Endothelial cell of umbilical vein (primary cell): ENCODE measurements around the gene CNTNAP2. TPM values are rescaled to one million over a fixed set of nuclear protein-coding genes. Genes with fewer than 3 reads are reported as not detected.

Experiments
- BruUV-seq: library from RNA; stranded (reverse); fragments of 400-500 nt; replicated peaks from 2 replicates; lab custom pipeline; 2021; lab: Mats Ljungman, UMichigan
- CTCF ChIA-PET: fragments of 300-600, 350-600 bp; sonication (Branson Sonifier 250); formaldehyde crosslinking; loops from one replicate; lab custom pipeline; 2021; ENCODE audit warnings: antibody characterized with exemption, inconsistent platforms; lab: Charles Lee
- POLR2A ChIA-PET: fragments of 300-600, 350-600 bp; sonication (Branson Sonifier 250); formaldehyde crosslinking; loops from one replicate; lab custom pipeline; 2021; ENCODE audit warnings: antibody characterized with exemption, inconsistent platforms; lab: Charles Lee
- DNase-seq: peaks from one replicate; pipeline ENCODE4 v3.0.0-alpha.2; 2011; ENCODE audit warnings: low read depth, low spot score
- FAIRE-seq: peaks from 2 replicates; lab custom pipeline; 2011; peaks lifted over from hg19 to GRCh38; lab: Jason Lieb, UNC
- H2AFZ ChIP-seq: 2 replicates; pipeline ENCODE4 v1.6.0; 2012; ENCODE audit warnings: low read depth, low read length, control low read depth, inconsistent platforms
- H3K27ac ChIP-seq: 2 replicates; pipeline ENCODE4 v1.5.1; 2011; ENCODE audit warnings: low read depth, mild to moderate bottlenecking, control low read depth, low read length, moderate library complexity; ENCODE audit not compliant: insufficient read depth
- H3K27me3 ChIP-seq, 2 experiments: 2 replicates each; pipeline versions ENCODE4 v1.6.0 to v1.6.1; 2011; ENCODE audit warnings: low read length in 2 of 2, mixed read lengths in 1 of 2; ENCODE audit not compliant: control insufficient read depth in 2 of 2, insufficient read depth in 2 of 2
- H3K36me3 ChIP-seq, 2 experiments: 2 replicates in 1 of 2; 3 replicates in 1 of 2; pipeline ENCODE4 v1.5.1; 2011; ENCODE audit warnings: low read length in 2 of 2, mild to moderate bottlenecking in 1 of 2, moderate library complexity in 1 of 2; ENCODE audit not compliant: control insufficient read depth in 2 of 2, insufficient read depth in 2 of 2; ENCODE audit errors: extremely low read depth in 1 of 2
- H3K4me1 ChIP-seq: 3 replicates; pipeline ENCODE4 v1.5.1; 2011; ENCODE audit warnings: mild to moderate bottlenecking, low read length; ENCODE audit not compliant: control insufficient read depth, insufficient read depth; ENCODE audit errors: extremely low read depth
- H3K4me2 ChIP-seq: 2 replicates; pipeline ENCODE4 v1.6.1; 2011; ENCODE audit warnings: low read length, control low read depth, mixed read lengths; ENCODE audit not compliant: insufficient read depth
- H3K4me3 ChIP-seq, 3 experiments: fragments of 200-600 bp in 1 of 3; sonication (generic), shearing (Covaris generic) in 1 of 3; replicated peaks in 1 of 3; 2 replicates each; pipeline ENCODE4 v1.5.1; 2011 to 2016; ENCODE audit warnings: control low read depth in 3 of 3, low read length in 3 of 3, mild to moderate bottlenecking in 2 of 3, inconsistent platforms in 1 of 3, low read depth in 1 of 3, moderate library complexity in 1 of 3; ENCODE audit not compliant: insufficient read depth in 1 of 3
- H3K79me2 ChIP-seq: 2 replicates; pipeline ENCODE4 v1.6.0; 2012; ENCODE audit warnings: low read length, inconsistent platforms; ENCODE audit not compliant: control insufficient read depth, insufficient read depth
- H3K9ac ChIP-seq: replicated peaks from 2 replicates; pipeline ENCODE3; 2011; ENCODE audit warnings: low read length, control low read depth; ENCODE audit not compliant: insufficient read depth; ENCODE audit errors: extremely low read depth
- H3K9me1 ChIP-seq: replicated peaks from 3 replicates; pipeline ENCODE4 v1.6.0; 2011; ENCODE audit warnings: mild to moderate bottlenecking, low read length; ENCODE audit not compliant: control insufficient read depth, insufficient read depth; ENCODE audit errors: extremely low read depth
- H3K9me3 ChIP-seq: replicated peaks from 2 replicates; pipeline ENCODE4 v1.5.1; 2012; ENCODE audit warnings: low read length, inconsistent platforms; ENCODE audit not compliant: control insufficient read depth, insufficient read depth
- H4K20me1 ChIP-seq: replicated peaks from 2 replicates; pipeline ENCODE3; 2011; ENCODE audit warnings: mild to moderate bottlenecking, low read length; ENCODE audit not compliant: control insufficient read depth, insufficient read depth; ENCODE audit errors: extremely low read depth
- EZH2 ChIP-seq: IDR thresholded peaks from 2 replicates; pipeline ENCODE4 v1.6.1; 2012; ENCODE audit warnings: borderline replicate concordance, low read depth, mild to moderate bottlenecking, moderate library complexity, low read length, inconsistent platforms; ENCODE audit not compliant: severe bottlenecking
- FOS ChIP-seq: IDR thresholded peaks from 2 replicates; pipeline ENCODE4 v1.6.1; 2011; ENCODE audit warnings: mild to moderate bottlenecking, low read length, moderate library complexity, borderline replicate concordance; ENCODE audit not compliant: insufficient read depth
- GATA2 ChIP-seq: IDR thresholded peaks from 2 replicates; pipeline ENCODE4 v1.7.0; 2011; ENCODE audit warnings: low read depth, mild to moderate bottlenecking, moderate library complexity, mixed read lengths, low read length; ENCODE audit not compliant: insufficient read length, insufficient read depth
- JUN ChIP-seq: IDR thresholded peaks from 2 replicates; pipeline ENCODE4 v1.6.1; 2011; ENCODE audit warnings: borderline replicate concordance, low read depth; ENCODE audit not compliant: insufficient read length, insufficient read depth
- MYC ChIP-seq: IDR thresholded peaks from one replicate; pipeline ENCODE4 v1.6.1; 2011; ENCODE audit warnings: mild to moderate bottlenecking, low read depth, low read length
- POLR2A ChIP-seq: IDR thresholded peaks from 2 replicates; pipeline ENCODE4 v1.6.1; 2012; ENCODE audit warnings: low read depth, mild to moderate bottlenecking, control low read depth, low read length
- POLR2AphosphoS5 ChIP-seq: IDR thresholded peaks from 2 replicates; pipeline ENCODE4 v1.6.1; 2012; ENCODE audit warnings: low read depth, mild to moderate bottlenecking, control low read depth, low read length, moderate library complexity; ENCODE audit not compliant: insufficient read depth
- dilution Hi-C: fragments of 300-500 bp; cut with MboI; formaldehyde crosslinking; loops from one replicate; pipeline ENCODE4 v1.15.0; 2019; ENCODE audit warnings: low sequenced_read_pairs; ENCODE audit not compliant: extremely low pct_ligation_motif_present
- intact Hi-C: fragments of 100-400 bp; cut with micrococcal nuclease; formaldehyde crosslinking; loops from one replicate; pipeline ENCODE4 v1.10.0; 2022
- polyA plus RNA-seq, 4 experiments: library from polyadenylated mRNA; depleted of rRNA in 3 of 4; stranded (reverse) in 3 of 4; unstranded in 1 of 4; fragments of >200 nt; gene quantifications; 2 replicates each; pipeline versions ENCODE4 v1.2.1 to v1.2.3, GENCODE V29; 2011 to 2012; ENCODE audit warnings: missing spikeins in 1 of 4
- total RNA-seq: library from RNA; stranded (reverse); gene quantifications from 2 replicates; pipeline ENCODE4 v1.2.3, GENCODE V29; 2021
- TF ChIP-seq, protein P1 (sequence below), 2 donors: IDR thresholded peaks; 1 replicate in 1 of 2; 2 replicates in 1 of 2; pipeline ENCODE4 v1.5.1; 2011; ENCODE audit warnings: low read length in 2 of 2, mild to moderate bottlenecking in 2 of 2, moderate library complexity in 2 of 2, control low read depth in 1 of 2, inconsistent platforms in 1 of 2, low read depth in 1 of 2; ENCODE audit not compliant: insufficient read depth in 1 of 2; ENCODE audit errors: extremely low read depth in 1 of 2
- TF ChIP-seq, protein P2 (sequence below): IDR thresholded peaks from 2 replicates; pipeline ENCODE4 v1.6.1; 2011; ENCODE audit not compliant: insufficient read depth, insufficient read length

Gene CNTNAP2
- total and polyA plus RNA-seq, 2 donors (not counting 3 experiments of a cell fraction or from before 2014, with no cell fraction given) = not detected

DNA sequence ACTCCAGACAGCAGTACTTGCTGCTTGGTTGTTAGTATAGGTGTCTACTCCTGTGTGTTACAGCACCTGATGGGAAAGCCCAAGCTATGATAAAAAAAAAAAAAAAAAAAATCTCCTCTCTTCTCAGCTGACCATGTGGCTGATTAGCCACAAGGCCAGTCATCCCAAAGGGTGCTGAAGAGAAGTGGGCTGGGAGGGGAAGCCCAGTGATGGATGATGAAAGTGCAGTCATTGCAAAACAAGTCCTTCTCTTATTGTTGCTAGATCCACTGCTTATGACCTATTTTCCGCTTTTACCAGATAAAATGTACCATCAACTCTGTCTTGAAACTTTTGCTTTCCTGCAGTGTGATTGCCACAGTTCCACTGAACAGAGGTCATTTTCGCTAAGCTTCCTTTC is 1381.5 kb downstream of the CNTNAP2 start:
- Histone ChIP-seq H3K4me2 (no peak overlapping the region), H3K79me2 (no peaks in the 10 kb centered on the region), H4K20me1 (no peaks in the 10 kb centered on the region), H3K9ac (no peak overlapping the region), H3K4me3 (no peak overlapping the region), H3K9me1 (no peaks in the 10 kb centered on the region), H3K4me1 (no peaks in the 10 kb centered on the region), H3K27ac (no peak overlapping the region), H3K36me3 (no peaks in the 10 kb centered on the region), H3K27me3 (no peaks in the 10 kb centered on the region), H2AFZ (no peak overlapping the region), H3K9me3 (no peaks in the 10 kb centered on the region)
- no peak for DNase-seq
- ChIA-PET POLR2A (no interaction called here), CTCF (no interaction called here)
- dilution Hi-C loops = no loop called here
- TF ChIP-seq, protein P1, sequence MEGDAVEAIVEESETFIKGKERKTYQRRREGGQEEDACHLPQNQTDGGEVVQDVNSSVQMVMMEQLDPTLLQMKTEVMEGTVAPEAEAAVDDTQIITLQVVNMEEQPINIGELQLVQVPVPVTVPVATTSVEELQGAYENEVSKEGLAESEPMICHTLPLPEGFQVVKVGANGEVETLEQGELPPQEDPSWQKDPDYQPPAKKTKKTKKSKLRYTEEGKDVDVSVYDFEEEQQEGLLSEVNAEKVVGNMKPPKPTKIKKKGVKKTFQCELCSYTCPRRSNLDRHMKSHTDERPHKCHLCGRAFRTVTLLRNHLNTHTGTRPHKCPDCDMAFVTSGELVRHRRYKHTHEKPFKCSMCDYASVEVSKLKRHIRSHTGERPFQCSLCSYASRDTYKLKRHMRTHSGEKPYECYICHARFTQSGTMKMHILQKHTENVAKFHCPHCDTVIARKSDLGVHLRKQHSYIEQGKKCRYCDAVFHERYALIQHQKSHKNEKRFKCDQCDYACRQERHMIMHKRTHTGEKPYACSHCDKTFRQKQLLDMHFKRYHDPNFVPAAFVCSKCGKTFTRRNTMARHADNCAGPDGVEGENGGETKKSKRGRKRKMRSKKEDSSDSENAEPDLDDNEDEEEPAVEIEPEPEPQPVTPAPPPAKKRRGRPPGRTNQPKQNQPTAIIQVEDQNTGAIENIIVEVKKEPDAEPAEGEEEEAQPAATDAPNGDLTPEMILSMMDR (IDR thresholded peaks at IDR 0.05; ENCODE audit: extremely low read depth in 1 of 2, insufficient read depth in 1 of 2, low read depth in 1 of 2, low read length in 2 of 2) = no peak
- TF ChIP-seq FOS (no peak), POLR2AphosphoS5 (no peak), POLR2A (no peak), EZH2 (no peak), MYC (no peak)
- no TSS peak for BruUV-seq
- no peak for FAIRE-seq
- intact Hi-C loops = no loop called here

DNA sequence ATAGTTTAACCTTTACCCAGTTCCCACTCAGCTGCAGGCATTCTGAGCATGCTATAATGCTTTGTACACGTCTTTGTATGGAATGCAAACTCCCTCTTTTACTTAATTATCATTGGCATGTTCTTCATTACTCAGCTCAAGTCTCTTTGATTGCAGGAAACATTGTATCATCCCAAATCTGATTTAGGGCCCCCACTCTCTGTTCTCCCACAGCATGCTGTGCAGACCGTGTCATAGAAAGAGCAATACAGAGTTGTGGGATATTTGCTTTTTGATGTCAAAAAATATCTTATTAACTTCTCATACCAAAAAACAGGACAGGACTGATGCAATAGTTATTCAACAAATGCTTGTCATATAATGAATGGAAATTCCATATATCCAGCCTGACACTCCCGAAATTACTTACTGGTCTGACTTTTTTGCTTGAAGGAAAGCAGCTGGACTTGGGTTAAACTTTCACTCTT is 1392.5 kb downstream of the CNTNAP2 start:
- no peaks in the 10 kb centered on the region for H3K9me1 ChIP-seq
- no TSS peak for BruUV-seq
- H3K9me3 ChIP-seq = peaks cover 9% of the 10 kb centered on the region
- ChIA-PET POLR2A (no interaction called here), CTCF (no interaction called here)
- no peak overlapping the region for H3K9ac ChIP-seq
- H3K36me3 ChIP-seq = no peaks in the 10 kb centered on the region
- DNase-seq (no peak), FAIRE-seq (no peak)
- intact Hi-C loops (no loop called here), dilution Hi-C loops (no loop called here)
- TF ChIP-seq JUN (no peak), MYC (no peak), FOS (no peak), POLR2AphosphoS5 (no peak), POLR2A (no peak), GATA2 (no peak), EZH2 (no peak)
- TF ChIP-seq, protein P2, sequence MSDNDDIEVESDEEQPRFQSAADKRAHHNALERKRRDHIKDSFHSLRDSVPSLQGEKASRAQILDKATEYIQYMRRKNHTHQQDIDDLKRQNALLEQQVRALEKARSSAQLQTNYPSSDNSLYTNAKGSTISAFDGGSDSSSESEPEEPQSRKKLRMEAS = no peak
- TF ChIP-seq, protein P1 (IDR thresholded peaks at IDR 0.05; ENCODE audit: extremely low read depth in 1 of 2, insufficient read depth in 1 of 2, low read depth in 1 of 2, low read length in 2 of 2) = no peak
- no peaks in the 10 kb centered on the region for H3K27me3 ChIP-seq
- H3K79me2 ChIP-seq = no peaks in the 10 kb centered on the region
- no peaks in the 10 kb centered on the region for H3K4me1 ChIP-seq
- H4K20me1 ChIP-seq = no peaks in the 10 kb centered on the region
- H3K4me3 ChIP-seq = no peak overlapping the region
- no peak overlapping the region for H3K4me2 ChIP-seq
- no peak overlapping the region for H2AFZ ChIP-seq
- H3K27ac ChIP-seq = no peak overlapping the region
